ENCODE data around the gene FBXL12.
"Not testable (repeated sequence)": the region's sequence is repeated elsewhere in the genome, so short reads cannot be mapped to it uniquely, and the experiment has no call there.

FBXL12 gene

GRCh38 chr19:9791552-9792205 is 27.2 kb downstream of the FBXL12 start:
- DNase-seq = peak; percentile 63

GRCh38 chr19:9791073-9791367 is 27.9 kb downstream of the FBXL12 start:
- DNase-seq = not testable (repeated sequence)

- DNase-seq = not testable (repeated sequence)
Measured at GRCh38 chr19:9789579-9789978, 29.3 kb downstream of the FBXL12 start.

GRCh38 chr19:9789066-9789465 is 29.8 kb downstream of the FBXL12 start:
- no peak for DNase-seq

- DNase-seq = not testable (repeated sequence)
Measured at GRCh38 chr19:9788604-9789003, 30.3 kb downstream of the FBXL12 start.

- no peak for DNase-seq
Measured at GRCh38 chr19:9786819-9787218, 32.1 kb downstream of the FBXL12 start.

GRCh38 chr19:9786342-9786741 is 32.5 kb downstream of the FBXL12 start:
- DNase-seq = no peak

- DNase-seq = peak; percentile 73
Measured at GRCh38 chr19:9785367-9786331, 33.2 kb downstream of the FBXL12 start.

GRCh38 chr19:9784163-9784496 is 34.7 kb downstream of the FBXL12 start:
- DNase-seq = not testable (repeated sequence)

- DNase-seq = no peak
Measured at GRCh38 chr19:9782338-9782737, 36.5 kb downstream of the FBXL12 start.

GRCh38 chr19:9768175-9769112 is 50.4 kb downstream of the FBXL12 start, which contains the start of gene ZNF846:
TSS of gene ZNF846 (minus strand) at chr19:9768738. CDS start at chr19:9764950, 3,788 bp downstream.
- DNase-seq = peak; percentile 80

All from SHP77 treated with DMSO at 0.1 percent for 48 hours (cell line).